ENCODE data around the gene CDH13. TPM values are rescaled to one million over a fixed set of nuclear protein-coding genes. Genes with fewer than 3 reads are reported as not detected.

Gene CDH13
- polyA plus RNA-seq, 2 of the 4 experiments (the other 2 are of a cell fraction), result not detected

DNA sequence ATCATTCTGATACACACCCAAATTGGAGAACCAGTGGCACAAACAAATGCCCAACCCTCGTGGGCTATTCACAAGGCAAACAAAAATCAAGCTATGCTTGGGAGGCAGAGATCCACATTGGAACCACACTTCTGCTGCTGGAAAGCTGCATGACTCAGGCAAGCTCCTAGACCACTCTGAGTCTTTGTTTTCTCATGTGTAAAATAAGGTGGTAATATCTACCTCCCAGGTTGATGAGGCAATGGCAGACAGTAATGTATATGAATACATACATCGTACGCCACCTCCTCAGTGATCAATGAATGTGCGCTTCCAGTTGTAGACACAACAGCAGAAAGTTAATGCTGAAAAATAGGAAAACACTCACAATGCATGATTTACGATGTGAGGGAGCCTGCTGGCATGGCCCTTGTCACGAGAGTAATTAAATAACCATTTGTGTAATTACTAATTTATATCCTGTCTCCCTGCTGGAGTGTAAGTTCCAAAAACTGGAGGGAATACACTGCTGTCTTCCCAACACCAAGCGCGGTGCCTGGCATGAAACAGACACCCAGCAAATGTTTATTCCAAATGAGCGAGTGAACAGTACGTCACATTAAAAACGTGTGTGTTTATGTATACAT, 1111.1 kb downstream of the CDH13 start:
- H3K4me3 ChIP-seq, result no peak overlapping the region
- FAIRE-seq, result no peak
- no peak overlapping the region for H3K4me2 ChIP-seq
- TF ChIP-seq MYC (IDR thresholded peaks at IDR 0.05; ENCODE audit: borderline replicate concordance, low read length) (no peak), BHLHE40 (IDR thresholded peaks at IDR 0.05; ENCODE audit: low read depth, low read length) (no peak), JUN (IDR thresholded peaks at IDR 0.05) (no peak), KDM1A (IDR thresholded peaks at IDR 0.05; ENCODE audit: low read depth) (no peak), FOSL2 (IDR thresholded peaks at IDR 0.05) (no peak), FOSL2 (CRISPR knock-in tag; IDR thresholded peaks at IDR 0.05) (no peak), ZNF302 (CRISPR knock-in tag; IDR thresholded peaks at IDR 0.05) (no peak), POLR2AphosphoS2 (conservative IDR thresholded peaks at IDR 0.05; ENCODE audit: low read length) (no peak), MAFK (IDR thresholded peaks at IDR 0.05; ENCODE audit: partially characterized antibody) (no peak), HOXB13 (CRISPR knock-in tag; IDR thresholded peaks at IDR 0.05; ENCODE audit: low read depth) (no peak), EHF (CRISPR knock-in tag; IDR thresholded peaks at IDR 0.05) (no peak), CTCF (IDR thresholded peaks at IDR 0.05) (no peak)
- TF ChIP-seq, protein P1, sequence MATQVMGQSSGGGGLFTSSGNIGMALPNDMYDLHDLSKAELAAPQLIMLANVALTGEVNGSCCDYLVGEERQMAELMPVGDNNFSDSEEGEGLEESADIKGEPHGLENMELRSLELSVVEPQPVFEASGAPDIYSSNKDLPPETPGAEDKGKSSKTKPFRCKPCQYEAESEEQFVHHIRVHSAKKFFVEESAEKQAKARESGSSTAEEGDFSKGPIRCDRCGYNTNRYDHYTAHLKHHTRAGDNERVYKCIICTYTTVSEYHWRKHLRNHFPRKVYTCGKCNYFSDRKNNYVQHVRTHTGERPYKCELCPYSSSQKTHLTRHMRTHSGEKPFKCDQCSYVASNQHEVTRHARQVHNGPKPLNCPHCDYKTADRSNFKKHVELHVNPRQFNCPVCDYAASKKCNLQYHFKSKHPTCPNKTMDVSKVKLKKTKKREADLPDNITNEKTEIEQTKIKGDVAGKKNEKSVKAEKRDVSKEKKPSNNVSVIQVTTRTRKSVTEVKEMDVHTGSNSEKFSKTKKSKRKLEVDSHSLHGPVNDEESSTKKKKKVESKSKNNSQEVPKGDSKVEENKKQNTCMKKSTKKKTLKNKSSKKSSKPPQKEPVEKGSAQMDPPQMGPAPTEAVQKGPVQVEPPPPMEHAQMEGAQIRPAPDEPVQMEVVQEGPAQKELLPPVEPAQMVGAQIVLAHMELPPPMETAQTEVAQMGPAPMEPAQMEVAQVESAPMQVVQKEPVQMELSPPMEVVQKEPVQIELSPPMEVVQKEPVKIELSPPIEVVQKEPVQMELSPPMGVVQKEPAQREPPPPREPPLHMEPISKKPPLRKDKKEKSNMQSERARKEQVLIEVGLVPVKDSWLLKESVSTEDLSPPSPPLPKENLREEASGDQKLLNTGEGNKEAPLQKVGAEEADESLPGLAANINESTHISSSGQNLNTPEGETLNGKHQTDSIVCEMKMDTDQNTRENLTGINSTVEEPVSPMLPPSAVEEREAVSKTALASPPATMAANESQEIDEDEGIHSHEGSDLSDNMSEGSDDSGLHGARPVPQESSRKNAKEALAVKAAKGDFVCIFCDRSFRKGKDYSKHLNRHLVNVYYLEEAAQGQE (IDR thresholded peaks at IDR 0.05), result no peak
- ChIA-PET POLR2A (no interaction called here), CTCF (interaction anchor here (0.6 kb wide), 1 partner anchor 230 kb away, joined by 3 read pairs; no protein-coding TSS in a partner anchor)
- peaks cover 12% of the 10 kb centered on the region; the same call in 1 of the 3 replicates for H3K9me3 ChIP-seq
- no peak overlapping the region for H3K27ac ChIP-seq
- H3K4me1 ChIP-seq, result no peaks in the 10 kb centered on the region
- ATAC-seq, result no peak
- no peak for DNase-seq (ENCODE audit: low read depth in 1 of 2, low spot score in 1 of 2)
- WGBS (ENCODE audit: missing lambda C conversion rate), result 47% methylated on average over 11 of the region's 11 CpGs

DNA sequence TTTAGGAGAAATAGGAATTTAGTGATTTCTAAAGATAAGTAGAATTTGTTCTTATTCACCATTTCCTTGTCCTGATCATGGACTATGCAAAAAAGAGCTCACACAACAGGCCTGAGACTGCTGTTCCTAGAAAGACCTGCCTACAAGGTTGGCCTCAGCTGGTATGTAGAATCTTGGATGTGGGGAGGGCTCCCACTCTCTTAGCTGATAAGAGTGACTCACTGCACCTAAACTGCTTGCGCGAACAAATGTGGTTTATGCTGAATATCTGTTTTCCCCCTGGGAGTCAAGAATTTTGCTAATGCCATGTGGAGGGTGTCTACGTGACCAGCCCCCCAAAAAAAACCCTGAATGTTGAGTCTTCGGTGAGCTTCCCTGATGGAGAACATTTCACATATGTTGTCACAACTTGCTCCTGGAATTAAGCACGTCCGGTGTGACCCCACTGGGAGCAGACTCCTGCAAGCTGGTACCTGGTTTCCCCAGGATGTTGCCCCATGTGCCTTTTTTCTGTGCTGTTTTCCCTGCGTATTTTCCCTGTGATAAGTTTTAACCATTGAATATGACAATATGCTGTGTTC, 1112.2 kb downstream of the CDH13 start:
- peaks cover 8% of the 10 kb centered on the region; the same call in 1 of the 3 replicates for H3K9me3 ChIP-seq
- H3K4me3 ChIP-seq, result no peak overlapping the region
- DNase-seq (ENCODE audit: low read depth in 1 of 2, low spot score in 1 of 2) (no peak), FAIRE-seq (no peak), ATAC-seq (no peak)
- ChIA-PET CTCF (no interaction called here), POLR2A (no interaction called here)
- no peak overlapping the region for H3K4me2 ChIP-seq
- WGBS (ENCODE audit: missing lambda C conversion rate), result 34% methylated on average over 7 of the region's 7 CpGs
- no peak overlapping the region for H3K27ac ChIP-seq
- no peaks in the 10 kb centered on the region for H3K4me1 ChIP-seq
- TF ChIP-seq NPAS2 (CRISPR knock-in tag; IDR thresholded peaks at IDR 0.05; ENCODE audit: borderline replicate concordance), result no peak
- TF ChIP-seq EHF (CRISPR knock-in tag; IDR thresholded peaks at IDR 0.05), result no peak
- no peak for TF ChIP-seq RFX5 (IDR thresholded peaks at IDR 0.05)
- TF ChIP-seq CHD2 (IDR thresholded peaks at IDR 0.05; ENCODE audit: low read length, partially characterized antibody), result no peak
- TF ChIP-seq, protein P2, sequence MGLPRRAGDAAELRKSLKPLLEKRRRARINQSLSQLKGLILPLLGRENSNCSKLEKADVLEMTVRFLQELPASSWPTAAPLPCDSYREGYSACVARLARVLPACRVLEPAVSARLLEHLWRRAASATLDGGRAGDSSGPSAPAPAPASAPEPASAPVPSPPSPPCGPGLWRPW (IDR thresholded peaks at IDR 0.05), result no peak
- TF ChIP-seq RNF2 (IDR thresholded peaks at IDR 0.05; ENCODE audit: borderline replicate concordance, low read depth), result no peak
- TF ChIP-seq CBX2 (IDR thresholded peaks at IDR 0.05; ENCODE audit: borderline replicate concordance, low read depth), result no peak
- TF ChIP-seq CBX8 (IDR thresholded peaks at IDR 0.05), result no peak
- TF ChIP-seq PBX3 (IDR thresholded peaks at IDR 0.05), result no peak
- no peak for TF ChIP-seq TFCP2L1 (CRISPR knock-in tag; IDR thresholded peaks at IDR 0.05)
- no peak for TF ChIP-seq CEBPB (IDR thresholded peaks at IDR 0.05)
- TF ChIP-seq EHMT2 (IDR thresholded peaks at IDR 0.05; ENCODE audit: low read depth), result no peak
- no peak for TF ChIP-seq FOSB (CRISPR knock-in tag; IDR thresholded peaks at IDR 0.05)
- TF ChIP-seq FOSL2 (IDR thresholded peaks at IDR 0.05), result no peak
- TF ChIP-seq FOSL2 (CRISPR knock-in tag; IDR thresholded peaks at IDR 0.05), result no peak
- TF ChIP-seq, protein P1 (IDR thresholded peaks at IDR 0.05), result no peak
- no peak for TF ChIP-seq HDAC2 (IDR thresholded peaks at IDR 0.05)
- TF ChIP-seq JUN (IDR thresholded peaks at IDR 0.05), result no peak
- no peak for TF ChIP-seq RARB (CRISPR knock-in tag; IDR thresholded peaks at IDR 0.05)
